A673 (cell line): Measurements from ENCODE around the gene GDF9. TPM values are rescaled to one million over a fixed set of nuclear protein-coding genes. Genes with fewer than 3 reads are reported as not detected.

Experiments used
- BruUV-seq: library from RNA; stranded (reverse); fragments of 400-500 nt; replicated peaks from 2 replicates; lab custom pipeline; 2021; lab: Mats Ljungman, UMichigan
- CTCF ChIA-PET: fragments of 300-600 bp; sonication (Branson Sonifier 250); formaldehyde crosslinking; loops from one replicate; lab custom pipeline; 2022; ENCODE audit warnings: antibody characterized with exemption; lab: Charles Lee
- POLR2A ChIA-PET: fragments of 300-600 bp; sonication (Branson Sonifier 250); formaldehyde crosslinking; loops from one replicate; lab custom pipeline; 2022; ENCODE audit warnings: antibody characterized with exemption; ENCODE audit not compliant: low non-redundant PET; lab: Charles Lee
- DNase-seq: peaks from one replicate; pipeline ENCODE4 v3.0.0-alpha.2; 2015; ENCODE audit warnings: low spot score
- H3K27ac ChIP-seq: fragments of 200-600 bp; sonication (generic); 2 replicates; pipeline ENCODE4 v1.5.1; 2016; ENCODE audit warnings: mixed run types, low read depth, mild to moderate bottlenecking, mixed read lengths, antibody characterized with exemption, low read length; ENCODE audit not compliant: poor library complexity, severe bottlenecking
- H3K27me3 ChIP-seq: fragments of 200-600 bp; sonication (generic); replicated peaks from 2 replicates; pipeline ENCODE4 v1.6.1; 2017; ENCODE audit warnings: mixed run types, low read depth, mild to moderate bottlenecking, mixed read lengths, antibody characterized with exemption, low read length; ENCODE audit not compliant: insufficient read depth, poor library complexity
- H3K36me3 ChIP-seq: fragments of 200-600 bp; sonication (generic); 2 replicates; pipeline ENCODE4 v1.6.1; 2016; ENCODE audit warnings: mixed run types, mild to moderate bottlenecking, mixed read lengths, antibody characterized with exemption, low read length; ENCODE audit not compliant: insufficient read depth, poor library complexity, severe bottlenecking
- H3K4me1 ChIP-seq: fragments of 200-600 bp; sonication (generic); 2 replicates; pipeline ENCODE4 v1.6.1; 2017; ENCODE audit warnings: mixed run types, mild to moderate bottlenecking, mixed read lengths, antibody characterized with exemption, low read length; ENCODE audit not compliant: insufficient read depth, poor library complexity, severe bottlenecking
- H3K4me3 ChIP-seq: fragments of 200-600 bp; sonication (generic); 2 replicates; pipeline ENCODE4 v1.5.1; 2016; ENCODE audit warnings: low read depth, mixed run types, mild to moderate bottlenecking, mixed read lengths, low read length; ENCODE audit not compliant: poor library complexity, severe bottlenecking
- H3K9me3 ChIP-seq: fragments of 200-600 bp; sonication (generic); 2 replicates; pipeline ENCODE4 v1.6.1; 2016; ENCODE audit warnings: mixed run types, low read depth, mild to moderate bottlenecking, mixed read lengths, antibody characterized with exemption, low read length; ENCODE audit not compliant: poor library complexity, severe bottlenecking
- CTCF ChIP-seq: fragments of 300-800, 200-600 bp; sonication (generic); conservative IDR thresholded peaks from 2 replicates; pipeline ENCODE4 v1.5.1; 2017; ENCODE audit warnings: low read depth, mild to moderate bottlenecking, antibody characterized with exemption, low read length, moderate library complexity, mixed read lengths
- EZH2 ChIP-seq: fragments of 200-600 bp; sonication (generic); IDR thresholded peaks from 2 replicates; pipeline ENCODE4 v1.6.1; 2017; ENCODE audit warnings: borderline replicate concordance, low read depth, mild to moderate bottlenecking, mixed read lengths, antibody characterized with exemption, low read length; ENCODE audit not compliant: poor library complexity, severe bottlenecking
- intact Hi-C: fragments of 100-400 bp; cut with micrococcal nuclease; formaldehyde crosslinking; loops from one replicate; pipeline ENCODE4 v1.10.0; 2022; ENCODE audit not compliant: unreplicated experiment
- total RNA-seq: library from RNA; stranded (reverse); gene quantifications from 2 replicates; pipeline ENCODE4 v1.2.3, GENCODE V29; 2021

GDF9 gene
- total RNA-seq, 1 experiment from 2014 or later: 0.32 TPM

DNA sequence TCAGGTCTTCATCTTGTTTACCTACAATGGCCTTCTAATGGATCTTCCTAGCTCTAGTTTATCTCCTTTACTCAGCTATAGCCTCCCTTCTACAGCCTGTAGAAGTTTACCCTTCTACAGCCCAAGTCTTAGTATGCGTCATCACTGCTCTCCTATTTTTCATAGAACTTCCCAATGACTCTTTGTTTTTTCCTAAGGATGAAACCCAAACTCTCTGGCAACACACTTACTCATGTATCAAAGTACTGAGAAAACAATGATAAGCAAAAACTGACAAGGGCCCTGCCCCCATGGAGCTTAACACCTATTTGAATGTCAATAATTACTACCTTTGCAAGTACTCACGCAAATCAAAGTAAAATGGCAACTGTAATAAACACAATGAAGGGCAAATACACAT lies 40.9 kb upstream of the GDF9 start:
- H3K27me3 ChIP-seq: no peaks in the 10 kb centered on the region
- TF ChIP-seq EZH2 (no peak), CTCF (no peak)
- H3K9me3 ChIP-seq: no peaks in the 10 kb centered on the region
- no peak overlapping the region for H3K27ac ChIP-seq
- ChIA-PET POLR2A (no interaction called here), CTCF (no interaction called here)
- intact Hi-C loops: no loop called here
- H3K4me3 ChIP-seq: no peak overlapping the region
- DNase-seq: no peak
- no peaks in the 10 kb centered on the region for H3K36me3 ChIP-seq
- no TSS peak for BruUV-seq
- no peaks in the 10 kb centered on the region for H3K4me1 ChIP-seq

DNA sequence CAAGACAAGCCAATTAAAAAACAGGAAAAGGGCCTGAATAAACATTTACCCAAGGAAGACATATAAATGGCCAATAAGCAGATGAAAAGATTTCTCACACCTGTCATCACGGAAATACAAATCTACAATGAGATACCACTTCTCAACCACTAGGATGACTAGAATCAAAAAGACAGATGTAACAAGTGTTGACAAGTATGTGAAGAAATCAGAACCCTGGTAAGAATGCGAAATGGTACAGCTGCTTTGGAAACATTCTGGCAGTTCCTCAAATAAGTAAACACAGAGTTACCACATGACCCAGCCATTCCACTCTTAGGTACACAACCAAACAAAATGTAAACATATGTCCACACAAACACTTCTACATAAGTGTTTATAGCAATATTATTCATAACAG lies 39.7 kb upstream of the GDF9 start:
- H3K36me3 ChIP-seq: peaks cover 5% of the 10 kb centered on the region
- intact Hi-C loops: no loop called here
- POLR2A ChIA-PET: no interaction called here
- CTCF ChIA-PET: no interaction called here
- no peaks in the 10 kb centered on the region for H3K27me3 ChIP-seq
- no peak overlapping the region for H3K4me3 ChIP-seq
- H3K9me3 ChIP-seq: no peaks in the 10 kb centered on the region
- TF ChIP-seq EZH2 (no peak), CTCF (no peak)
- H3K27ac ChIP-seq: no peak overlapping the region
- no TSS peak for BruUV-seq
- no peaks in the 10 kb centered on the region for H3K4me1 ChIP-seq
- no peak for DNase-seq

DNA sequence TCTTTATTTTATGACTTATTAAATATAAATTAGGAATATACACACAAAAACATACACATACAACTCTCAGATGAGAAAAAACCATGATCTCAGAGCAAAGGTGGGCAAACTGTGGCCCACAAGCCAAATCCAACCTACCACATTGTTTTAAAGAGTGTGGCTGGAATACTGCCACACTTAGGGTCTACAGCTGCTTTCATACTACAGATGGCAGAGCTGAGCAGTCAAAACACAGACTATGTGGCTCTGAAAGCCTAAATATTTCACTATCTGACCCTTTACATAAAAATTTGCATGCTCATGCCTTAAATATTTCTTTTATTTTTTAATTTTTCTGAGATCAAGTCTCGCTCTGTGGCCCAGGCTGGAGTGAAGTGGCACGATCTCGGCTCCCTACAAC lies 35.5 kb upstream of the GDF9 start:
- POLR2A ChIA-PET: no interaction called here
- Histone ChIP-seq H3K9me3 (no peaks in the 10 kb centered on the region), H3K4me3 (no peak overlapping the region), H3K27me3 (no peaks in the 10 kb centered on the region), H3K36me3 (peaks cover 31% of the 10 kb centered on the region), H3K4me1 (no peaks in the 10 kb centered on the region), H3K27ac (no peak overlapping the region)
- CTCF ChIA-PET: no interaction called here
- no peak for DNase-seq
- no TSS peak for BruUV-seq
- intact Hi-C loops: no loop called here
- no peak for TF ChIP-seq CTCF
- TF ChIP-seq EZH2: no peak
